Heart right ventricle (tissue), 16 donors: ENCODE results near the gene SMYD5. TPM values are rescaled to one million over a fixed set of nuclear protein-coding genes. Genes with fewer than 3 reads are reported as not detected.

ENCODE experiments used
- ATAC-seq, 8 donors: fragments of 200-7000 bp; cut with Tn5 transposase; one replicate each; pipeline ENCODE4 v1.9.1; 2020; ENCODE audit warnings: mild to moderate bottlenecking in 8 of 8, moderate library complexity in 8 of 8, moderate number of reproducible peaks in 1 of 8
- DNase-seq, 2 donors: peaks; one replicate each; pipeline ENCODE4 v3.0.0-alpha.2; 2020
- H3K27ac ChIP-seq, 10 donors: fragments of 200-600 bp; sonication (generic) in 2 of 10; one replicate each; pipeline versions ENCODE4 v1.5.0 to v1.8.0; 2020 to 2022; ENCODE audit warnings: mild to moderate bottlenecking in 3 of 10
- H3K27me3 ChIP-seq, 7 donors: fragments of 200-600 bp; one replicate each; pipeline ENCODE4 v1.8.0; 2021 to 2022; ENCODE audit warnings: mild to moderate bottlenecking in 2 of 7
- H3K36me3 ChIP-seq, 9 donors: fragments of 200-600 bp; sonication (generic) in 1 of 9; one replicate each; pipeline versions ENCODE4 v1.5.0 to v1.8.0; 2020 to 2022; ENCODE audit warnings: mild to moderate bottlenecking in 2 of 9
- H3K4me1 ChIP-seq, 9 donors: fragments of 200-600 bp; sonication (generic) in 1 of 9; one replicate each; pipeline versions ENCODE4 v1.5.0 to v1.8.0; 2020 to 2022; ENCODE audit warnings: mild to moderate bottlenecking in 4 of 9
- H3K4me3 ChIP-seq, 10 donors: fragments of 200-600 bp; sonication (generic) in 2 of 10; one replicate each; pipeline versions ENCODE4 v1.5.0 to v1.8.0; 2020 to 2022; ENCODE audit warnings: mild to moderate bottlenecking in 7 of 10, moderate library complexity in 2 of 10
- H3K9me3 ChIP-seq, 11 donors: fragments of 200-600 bp in 10 of 11; sonication (generic) in 2 of 11; one replicate each; pipeline versions ENCODE4 v1.5.0 to v1.8.0; 2013 to 2022; ENCODE audit warnings: mild to moderate bottlenecking in 2 of 11, control low read depth in 1 of 11, moderate library complexity in 1 of 11
- CTCF ChIP-seq, 9 donors: fragments of 200-600 bp; sonication (generic) in 2 of 9; IDR thresholded peaks; one replicate each; pipeline versions ENCODE4 v1.5.0 to v1.8.0; 2021 to 2022; ENCODE audit warnings: antibody characterized with exemption in 9 of 9, mild to moderate bottlenecking in 5 of 9, moderate library complexity in 1 of 9
- WGBS, 2 donors: extraction: QIAGEN DNeasy Blood & Tissue Kit; methylation state at CpG; one replicate each; pipeline ENCODE4 v1.1.7; 2013; ENCODE audit warnings: inconsistent platforms in 1 of 2; 5-methylcytosine and 5-hydroxymethylcytosine counted together
- intact Hi-C, 10 donors: fragments of 100-400 bp; cut with DNase I; formaldehyde crosslinking; loops; one replicate each; pipeline versions ENCODE4 v1.11.1 to v1.14.2; 2022
- polyA plus RNA-seq, 2 donors: library from polyadenylated mRNA; stranded (reverse); fragments of 200-250 nt; gene quantifications; one replicate each; pipeline ENCODE4 v1.2.3, GENCODE V29; 2013
- total RNA-seq, 10 donors: library from RNA; stranded (reverse); fragmentation: NEBNext Ultra II Directional in 3 of 10; extraction: Animal tissue kit (Norgen Biotek cat#: 25700) in 3 of 10; gene quantifications; one replicate each; pipeline versions ENCODE4 v1.2.1 to v1.2.4, GENCODE V29; 2021 to 2023
- donor health status: Arrhythmogenic right ventricular cardiomyopathy.
- donor health status: ischemic (EF 13 %, LVEDD 7.1; RV severe dilation, severe dysfunction).
- donor health status: healthy with polysubstance abuse.
- donor health status: DM: no; HTN: yes; CAD: no.
- donor health status: DM: no; HTN: no; CAD: no.
- donor health status: ischemic (EF 25% LVEDD 6.9; RV normal size, moderate dysfunction).
- donor health status: ischemic (EF 25% LVEDD 5.7; RV mildly dilated, moderate dysfunction).
- donor health status: healthy.
- donor health status: DM: yes; HTN: yes; CAD: no.
- donor health status: Ischemic cardiomyopathy.
- donor health status: ischemic (EF 35%, LVEDD 5.7; RV mildly dilated, moderate dysfunction).
- donor health status: nonischemic (EF 11% LVEDD 7.7; RV severe dilation, severe dysfunction).
- donor health status: DM: yes; HTN: yes; CAD: no.
- donor health status: PGD.
- donor health status: ischemic (EF 29% LVEDD 5.4; RV normal size, mild dysfunction).
- donor health status: nonischemic (EF 23%, LVEDD 6.1; RV moderate dilation, normal function).

Gene SMYD5
- total and polyA plus RNA-seq, 12 donors, result 13.3 to 22.7 (median 17.5) TPM

- Histone ChIP-seq H3K36me3 (peaks cover 0 to 47% (median 12%) of the 10 kb centered on the region in 9 donors), H3K4me3 (no peak overlapping the region), H3K4me1 (peaks cover 2 to 64% (median 53%) of the 10 kb centered on the region in 9 donors), H3K9me3 (no peaks in the 10 kb centered on the region), H3K27me3 (no peaks in the 10 kb centered on the region), H3K27ac (no peak overlapping the region)
- no peak for TF ChIP-seq CTCF (IDR thresholded peaks at IDR 0.05)
- 73 to 75% methylated on average over 1 of the region's 1 CpG for WGBS, 2 donors
- ATAC-seq, result no peak
- intact Hi-C loops, result loop anchor here in 1 of 10 donors (10.0 kb wide), 1 partner anchor 1138 kb away; no protein-coding TSS in a partner anchor
- no peak for DNase-seq
These were observed 23.1 kb downstream of the SMYD5 start for GRCh38 chr2:73237168-73237567.

GRCh38 chr2:73238149-73238548 lies 24.1 kb downstream of the SMYD5 start:
- H3K4me1 ChIP-seq, result peaks cover 0 to 57% (median 48%) of the 10 kb centered on the region in 9 donors

GRCh38 chr2:73238976-73239375 lies 24.9 kb downstream of the SMYD5 start:
- Histone ChIP-seq H3K4me3 (no peak overlapping the region), H3K9me3 (no peaks in the 10 kb centered on the region), H3K36me3 (peaks cover 0 to 65% (median 19%) of the 10 kb centered on the region in 9 donors), H3K27ac (no peak overlapping the region), H3K4me1 (peaks cover 0 to 63% (median 52%) of the 10 kb centered on the region in 9 donors), H3K27me3 (no peaks in the 10 kb centered on the region)
- WGBS, 2 donors, result 82 to 84% methylated on average over 1 of the region's 1 CpG
- no peak for ATAC-seq
- intact Hi-C loops, result loop anchor here in 1 of 10 donors (10.0 kb wide), 1 partner anchor 1136 kb away; no protein-coding TSS in a partner anchor
- no peak for DNase-seq
- TF ChIP-seq CTCF (IDR thresholded peaks at IDR 0.05), result no peak

More at GRCh38 chr2:73238149-73238548, 24.1 kb downstream of the SMYD5 start:
- intact Hi-C loops, result loop anchor here in 1 of 10 donors (10.0 kb wide), 1 partner anchor 1137 kb away; no protein-coding TSS in a partner anchor
- H3K27ac ChIP-seq, result no peak overlapping the region
- no peak for DNase-seq
- no peak for ATAC-seq
- H3K4me3 ChIP-seq, result no peak overlapping the region
- no peaks in the 10 kb centered on the region for H3K27me3 ChIP-seq
- no peaks in the 10 kb centered on the region for H3K9me3 ChIP-seq
- 64% methylated on average over 3 of the region's 3 CpGs for WGBS, 2 donors
- no peak for TF ChIP-seq CTCF (IDR thresholded peaks at IDR 0.05)
- peaks cover 0 to 57% (median 12%) of the 10 kb centered on the region in 9 donors for H3K36me3 ChIP-seq

- DNase-seq (no peak), ATAC-seq (peak in 1 of 8 donors; percentile 25)
- no peak for TF ChIP-seq CTCF (IDR thresholded peaks at IDR 0.05)
- no peaks in the 10 kb centered on the region for H3K27me3 ChIP-seq
- intact Hi-C loops, result loop anchor here in 2 of 10 donors (1.0 to 10.0 kb wide), 2 partner anchors 47 to 1135 kb away; no protein-coding TSS in a partner anchor
- H3K4me1 ChIP-seq, result peaks cover 0 to 69% (median 55%) of the 10 kb centered on the region in 9 donors
- H3K36me3 ChIP-seq, result peaks cover 0 to 73% (median 23%) of the 10 kb centered on the region in 9 donors
- no peak overlapping the region for H3K4me3 ChIP-seq
- H3K27ac ChIP-seq, result no peak overlapping the region
- H3K9me3 ChIP-seq, result no peaks in the 10 kb centered on the region
- WGBS, 2 donors, result 37 to 53% methylated on average over 3 of the region's 3 CpGs
These were observed 25.7 kb downstream of the SMYD5 start for GRCh38 chr2:73239776-73240175.
